Prostate gland (tissue), 2 donors: ENCODE data around the gene TMEM116.

Source experiments
- POLR2AphosphoS5 ChIP-seq: sonication (generic); formaldehyde crosslinking; IDR thresholded peaks from one replicate; pipeline ENCODE4 v1.6.1; 2017; ENCODE audit warnings: antibody characterized with exemption
- TF ChIP-seq, protein P1 (sequence below), 4 experiments: fragments of 200-600 bp in 2 of 4; fragments of 450-650 bp in 2 of 4; sonication (generic) in 2 of 4; IDR thresholded peaks; 1 replicate in 3 of 4; 2 replicates in 1 of 4; pipeline ENCODE4 v1.5.1; 2016 to 2019; ENCODE audit warnings: antibody characterized with exemption in 4 of 4, mild to moderate bottlenecking in 2 of 4, moderate library complexity in 2 of 4

DNA sequence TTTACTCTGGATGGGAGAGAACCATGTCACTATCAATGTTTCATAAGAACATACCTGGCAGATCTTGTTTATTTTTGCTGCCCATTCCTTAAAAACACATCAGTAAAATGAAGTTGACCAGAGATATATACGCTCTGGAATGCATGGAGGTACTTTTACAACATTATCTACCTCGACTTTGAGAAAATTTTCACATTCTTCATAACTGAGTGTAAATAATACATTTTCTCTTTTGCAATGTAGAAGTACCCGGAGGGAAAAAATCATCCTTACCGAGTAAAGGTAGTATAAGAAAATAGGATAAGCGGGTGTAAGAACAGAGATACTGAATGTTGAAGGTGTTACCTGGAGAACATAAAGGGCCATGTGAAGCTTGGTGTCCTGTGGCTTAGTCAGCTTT is 80.7 kb downstream of the TMEM116 start:
- TF ChIP-seq, protein P1, sequence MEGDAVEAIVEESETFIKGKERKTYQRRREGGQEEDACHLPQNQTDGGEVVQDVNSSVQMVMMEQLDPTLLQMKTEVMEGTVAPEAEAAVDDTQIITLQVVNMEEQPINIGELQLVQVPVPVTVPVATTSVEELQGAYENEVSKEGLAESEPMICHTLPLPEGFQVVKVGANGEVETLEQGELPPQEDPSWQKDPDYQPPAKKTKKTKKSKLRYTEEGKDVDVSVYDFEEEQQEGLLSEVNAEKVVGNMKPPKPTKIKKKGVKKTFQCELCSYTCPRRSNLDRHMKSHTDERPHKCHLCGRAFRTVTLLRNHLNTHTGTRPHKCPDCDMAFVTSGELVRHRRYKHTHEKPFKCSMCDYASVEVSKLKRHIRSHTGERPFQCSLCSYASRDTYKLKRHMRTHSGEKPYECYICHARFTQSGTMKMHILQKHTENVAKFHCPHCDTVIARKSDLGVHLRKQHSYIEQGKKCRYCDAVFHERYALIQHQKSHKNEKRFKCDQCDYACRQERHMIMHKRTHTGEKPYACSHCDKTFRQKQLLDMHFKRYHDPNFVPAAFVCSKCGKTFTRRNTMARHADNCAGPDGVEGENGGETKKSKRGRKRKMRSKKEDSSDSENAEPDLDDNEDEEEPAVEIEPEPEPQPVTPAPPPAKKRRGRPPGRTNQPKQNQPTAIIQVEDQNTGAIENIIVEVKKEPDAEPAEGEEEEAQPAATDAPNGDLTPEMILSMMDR (IDR thresholded peaks at IDR 0.05) = no peak
- no peak for TF ChIP-seq POLR2AphosphoS5
